Urinary bladder (tissue), 4 donors: ENCODE results near the gene NAGK. TPM values are rescaled to one million over a fixed set of nuclear protein-coding genes. Genes with fewer than 3 reads are reported as not detected.
"Not testable (repeated sequence)": the region's sequence is repeated elsewhere in the genome, so short reads cannot be mapped to it uniquely, and the experiment has no call there.

Experiments
- DNase-seq: peaks from one replicate; pipeline ENCODE4 v3.0.0-alpha.2; 2015; ENCODE audit errors: extremely low spot score
- H3K27ac ChIP-seq: one replicate; pipeline ENCODE4 v1.5.1; 2013; ENCODE audit warnings: low read depth, mild to moderate bottlenecking, moderate library complexity
- H3K36me3 ChIP-seq: one replicate; pipeline ENCODE4 v1.6.1; 2013; ENCODE audit warnings: mild to moderate bottlenecking, moderate library complexity; ENCODE audit not compliant: insufficient read depth
- H3K4me1 ChIP-seq: one replicate; pipeline ENCODE4 v1.6.1; 2013; ENCODE audit warnings: mild to moderate bottlenecking, moderate library complexity; ENCODE audit not compliant: insufficient read depth
- H3K4me3 ChIP-seq: one replicate; pipeline ENCODE4 v1.5.1; 2013; ENCODE audit warnings: low read depth, low read length
- WGBS: extraction: QIAGEN DNeasy Blood & Tissue Kit; methylation state at CpG from one replicate; pipeline ENCODE4 v1.1.7; 2013; 5-methylcytosine and 5-hydroxymethylcytosine counted together
- polyA plus RNA-seq: library from polyadenylated mRNA; stranded (reverse); fragments of 200-250 nt; gene quantifications from one replicate; pipeline ENCODE4 v1.2.3, GENCODE V29; 2013
- total RNA-seq: library from RNA; depleted of rRNA; stranded (reverse); fragments of >200 nt; gene quantifications from one replicate; pipeline ENCODE4 v1.2.3, GENCODE V29; 2014
- donor health status: healthy with polysubstance abuse.
- donor health status: healthy.

NAGK gene
- 41.8 TPM for total RNA-seq
- polyA plus RNA-seq, result 93.8 TPM

DNA sequence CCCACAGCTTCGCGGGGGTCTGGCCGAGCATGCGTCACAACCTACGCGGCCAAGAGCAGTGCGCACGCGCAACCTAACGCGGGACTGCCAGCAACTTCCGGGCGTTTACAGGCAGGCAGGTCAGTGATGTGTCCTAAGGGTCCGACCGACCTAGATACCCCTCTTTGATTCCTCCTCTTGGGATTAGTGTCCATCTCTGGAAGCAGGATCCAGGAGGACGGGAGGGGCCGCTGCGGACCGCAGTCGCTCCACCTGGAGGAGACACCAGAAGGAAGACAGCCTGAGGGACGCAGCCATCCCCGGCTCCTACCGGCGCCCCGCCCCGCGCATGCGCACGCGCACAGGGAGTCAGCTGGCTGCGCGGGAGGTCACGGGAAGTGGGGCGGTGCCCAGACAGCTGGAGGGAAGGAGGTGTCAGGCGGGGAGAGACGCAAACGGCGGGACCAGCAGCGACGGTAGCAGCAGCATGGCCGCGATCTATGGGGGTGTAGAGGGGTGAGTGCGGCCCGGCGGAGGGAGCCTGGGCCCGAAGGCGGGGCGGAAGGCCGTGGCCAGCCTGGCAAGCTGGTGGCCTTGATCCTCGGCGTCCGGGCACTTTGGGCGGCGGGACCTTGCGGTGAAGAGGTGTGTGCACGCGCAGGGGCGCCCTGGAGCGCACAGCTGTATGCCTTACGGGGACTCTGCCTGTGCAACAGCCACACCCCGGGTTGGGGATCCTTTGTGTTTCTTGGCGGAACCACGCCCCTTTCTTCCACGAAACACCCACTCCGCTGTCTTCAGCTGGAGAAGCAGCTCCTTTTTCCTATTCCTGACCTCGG lies at the start of gene NAGK:
Gene NAGK (plus strand): TSS at position 431 of the 818 bp plus-strand sequence. CDS start 36 bp downstream, at position 467.
- peak; percentile 92 for DNase-seq
- Histone ChIP-seq H3K36me3 (no peaks in the 10 kb centered on the region), H3K27ac (peak within 1 kb of the TSS; percentile 94), H3K4me1 (no peaks in the 10 kb centered on the region), H3K4me3 (peak within 1 kb of the TSS; percentile 55)
- WGBS, result under 1% methylated on average over 66 of the region's 66 CpGs

DNA sequence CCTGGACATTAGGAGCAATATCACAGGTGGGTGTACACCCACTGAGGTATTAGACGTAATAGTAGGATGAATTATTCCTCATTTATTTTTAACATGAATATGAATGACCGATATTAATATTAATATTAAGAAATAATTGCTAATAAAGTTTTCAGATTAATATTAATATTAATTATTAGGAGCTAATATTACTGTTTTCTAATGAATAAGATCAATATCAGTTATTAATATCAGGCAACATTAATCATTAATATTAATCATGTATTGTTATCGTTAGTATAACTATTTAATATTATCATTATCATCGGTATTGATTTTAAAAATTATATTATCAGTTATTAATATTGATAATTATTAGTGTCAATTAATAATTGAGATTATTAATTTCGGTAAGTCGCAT lies 48.5 kb upstream of the NAGK start:
- H3K4me3 ChIP-seq, H3K4me1 ChIP-seq, H3K27ac ChIP-seq, H3K36me3 ChIP-seq, DNase-seq: not testable (repeated sequence)
- WGBS, result 86% methylated on average over 6 of the region's 6 CpGs

DNA sequence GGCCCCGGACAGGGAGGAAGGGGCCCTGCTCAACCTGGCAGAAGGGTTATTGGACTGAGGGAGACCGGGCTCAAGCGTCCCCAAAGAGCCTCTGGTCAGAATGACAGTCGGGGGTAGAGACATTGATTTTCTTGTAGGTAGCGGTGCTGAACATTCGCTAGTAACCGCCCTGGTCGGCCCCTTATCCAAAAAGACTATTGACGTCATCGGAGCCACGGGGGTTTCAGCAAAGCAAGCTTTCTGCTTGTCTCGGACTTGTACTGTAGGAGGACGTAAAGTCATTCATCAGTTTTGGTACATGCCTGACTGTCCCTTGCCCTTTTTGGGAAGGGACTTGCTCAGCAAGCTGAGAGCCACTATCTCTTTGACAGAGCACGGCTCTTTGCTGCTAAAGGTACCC lies 47.1 kb upstream of the NAGK start:
- WGBS, result 73% methylated on average over 14 of the region's 14 CpGs
- H3K27ac ChIP-seq, H3K4me1 ChIP-seq, DNase-seq, H3K36me3 ChIP-seq, H3K4me3 ChIP-seq: not testable (repeated sequence)

DNA sequence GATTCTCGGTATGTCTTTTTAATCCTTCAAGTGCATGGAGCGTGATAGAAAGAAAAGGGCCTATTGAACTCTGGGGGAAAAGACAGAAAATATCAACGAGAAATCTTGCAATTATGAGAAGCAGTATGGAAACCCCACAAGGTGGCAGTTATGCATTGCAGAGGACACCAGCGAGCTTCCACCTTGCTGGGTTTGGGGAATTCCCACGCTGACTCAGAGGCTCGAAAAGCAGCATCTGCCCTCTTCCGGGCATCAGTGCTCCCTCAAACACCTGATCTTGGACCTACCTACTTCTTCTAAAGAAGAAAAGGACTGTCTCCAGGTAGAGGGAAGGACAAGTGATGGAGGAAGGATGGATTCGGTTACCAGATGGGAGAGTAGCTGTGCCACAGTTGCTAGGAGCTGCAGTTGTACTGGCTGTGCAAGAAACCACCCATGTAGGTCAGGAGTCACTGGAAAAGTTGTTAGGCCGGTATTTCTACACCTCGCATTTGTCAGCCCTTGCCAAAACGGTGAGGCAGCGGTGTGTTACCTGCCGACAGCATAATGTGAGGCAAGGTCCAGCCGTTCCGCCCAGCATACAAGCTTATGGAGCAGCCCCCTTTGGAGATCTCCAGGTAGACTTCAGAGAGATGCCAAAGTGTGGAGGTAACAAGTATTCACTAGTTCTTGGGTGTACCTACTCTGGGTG lies 44.8 kb upstream of the NAGK start:
- H3K4me3 ChIP-seq, H3K4me1 ChIP-seq, H3K36me3 ChIP-seq: not testable (repeated sequence)
- WGBS, result 59% methylated on average over 15 of the region's 15 CpGs
- H3K27ac ChIP-seq, result peak overlapping the region; percentile 73
- peak; percentile 31 for DNase-seq

DNA sequence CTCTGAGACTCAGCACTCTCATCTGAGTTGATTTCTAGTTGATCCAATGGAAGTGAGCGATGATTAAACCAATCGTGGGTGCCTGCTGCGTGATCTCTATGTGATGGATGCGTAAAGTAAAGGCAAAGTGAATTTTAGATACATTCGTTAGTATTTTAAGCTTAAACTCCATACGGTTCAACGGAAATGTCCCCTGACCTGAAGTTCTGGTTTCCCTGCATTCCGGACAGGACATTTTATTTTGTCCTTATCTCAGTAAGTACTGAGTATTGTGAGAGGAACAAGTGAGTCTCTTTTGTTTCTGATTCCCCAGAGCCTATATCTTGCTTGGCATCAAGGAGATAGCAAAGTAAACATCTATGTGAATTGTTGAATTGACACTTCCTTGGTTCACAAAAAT lies 32.2 kb upstream of the NAGK start:
- H3K27ac ChIP-seq, DNase-seq, H3K36me3 ChIP-seq, H3K4me3 ChIP-seq, H3K4me1 ChIP-seq: not testable (repeated sequence)
- WGBS, result 82% methylated on average over 8 of the region's 8 CpGs

DNA sequence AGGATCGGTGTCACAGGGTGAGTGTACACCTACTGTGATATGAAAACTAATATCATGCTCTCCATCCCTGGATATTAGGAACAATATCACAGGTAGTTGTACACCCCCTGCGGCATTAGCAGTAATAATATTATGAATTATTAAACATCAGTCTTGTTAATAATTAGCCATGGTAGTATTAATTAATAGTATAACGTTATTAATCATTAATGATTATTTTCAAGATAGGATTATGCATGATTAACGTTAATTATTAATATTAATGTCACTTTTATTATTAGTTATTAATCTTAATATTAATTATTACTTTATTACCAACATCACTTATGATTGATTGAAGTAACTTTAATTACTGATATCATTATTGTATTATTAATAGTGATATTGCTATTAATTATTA lies 26.2 kb upstream of the NAGK start:
- no peak overlapping the region for H3K4me3 ChIP-seq
- no peaks in the 10 kb centered on the region for H3K36me3 ChIP-seq
- no peaks in the 10 kb centered on the region for H3K4me1 ChIP-seq
- no peak overlapping the region for H3K27ac ChIP-seq
- 66% methylated on average over 4 of the region's 4 CpGs for WGBS
- DNase-seq, result no peak

DNA sequence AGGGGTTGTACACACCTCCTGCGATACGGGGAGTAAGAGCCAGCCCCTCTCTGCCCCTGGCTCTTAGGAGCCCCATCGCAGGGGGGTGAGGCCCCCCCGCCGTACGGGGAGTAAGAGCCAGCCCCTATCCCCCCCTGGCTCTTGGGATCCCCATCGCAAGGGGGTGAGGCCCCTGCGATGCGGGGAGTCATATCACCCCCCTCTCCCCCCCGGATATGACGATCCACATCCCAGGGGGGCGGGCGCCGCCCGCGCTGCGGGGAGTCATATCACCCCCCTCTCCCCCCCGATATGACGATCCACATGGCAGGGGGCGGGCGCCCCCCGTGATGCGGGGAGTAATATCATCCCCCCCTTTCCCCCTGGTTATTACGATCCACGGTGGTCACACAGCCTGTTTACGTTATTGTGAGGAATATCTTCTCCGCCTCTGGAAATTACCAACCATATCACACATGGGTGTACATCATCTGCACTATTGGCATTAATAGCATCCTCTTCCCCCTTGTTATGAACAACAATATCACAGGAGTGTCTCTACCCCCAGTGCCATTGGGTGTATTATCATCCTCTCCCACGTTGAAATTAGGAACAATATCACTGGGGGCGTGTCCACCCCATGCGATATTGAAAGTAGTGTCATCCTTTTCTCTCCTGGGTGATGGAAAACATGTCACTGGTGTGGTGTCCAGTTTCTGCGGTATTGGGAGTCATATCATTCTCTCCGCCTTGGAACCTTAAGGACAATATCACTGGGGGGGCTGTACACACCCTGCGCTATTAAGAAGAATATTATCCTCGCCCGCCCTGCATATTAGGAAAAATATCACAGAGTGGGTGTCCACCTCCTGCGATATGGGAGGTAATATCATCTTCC lies 24.7 kb upstream of the NAGK start:
- H3K27ac ChIP-seq, result no peak overlapping the region
- no peaks in the 10 kb centered on the region for H3K36me3 ChIP-seq
- no peak overlapping the region for H3K4me3 ChIP-seq
- H3K4me1 ChIP-seq, result no peaks in the 10 kb centered on the region
- 80% methylated on average over 35 of the region's 36 CpGs for WGBS
- no peak for DNase-seq

DNA sequence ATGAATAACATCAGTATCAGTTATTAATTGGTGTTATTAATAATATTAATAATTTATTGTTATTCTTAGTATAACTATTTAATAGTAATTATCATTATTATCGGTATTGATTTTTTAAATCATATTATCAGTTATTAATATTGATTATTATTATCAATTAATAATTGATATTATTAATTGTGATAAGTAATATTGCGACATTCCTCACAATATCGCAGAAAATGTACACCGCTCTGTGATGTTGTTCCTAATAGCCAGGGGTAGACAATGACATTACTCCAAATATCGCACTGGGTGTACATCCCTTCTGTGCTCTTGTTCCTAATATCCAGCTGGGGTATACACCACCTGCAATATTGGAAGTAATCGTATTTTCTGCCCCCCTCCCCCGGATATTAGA lies 23.3 kb upstream of the NAGK start:
- Histone ChIP-seq H3K27ac (no peak overlapping the region), H3K36me3 (no peaks in the 10 kb centered on the region), H3K4me3 (no peak overlapping the region), H3K4me1 (no peaks in the 10 kb centered on the region)
- no peak for DNase-seq
- WGBS, result 90% methylated on average over 7 of the region's 7 CpGs

DNA sequence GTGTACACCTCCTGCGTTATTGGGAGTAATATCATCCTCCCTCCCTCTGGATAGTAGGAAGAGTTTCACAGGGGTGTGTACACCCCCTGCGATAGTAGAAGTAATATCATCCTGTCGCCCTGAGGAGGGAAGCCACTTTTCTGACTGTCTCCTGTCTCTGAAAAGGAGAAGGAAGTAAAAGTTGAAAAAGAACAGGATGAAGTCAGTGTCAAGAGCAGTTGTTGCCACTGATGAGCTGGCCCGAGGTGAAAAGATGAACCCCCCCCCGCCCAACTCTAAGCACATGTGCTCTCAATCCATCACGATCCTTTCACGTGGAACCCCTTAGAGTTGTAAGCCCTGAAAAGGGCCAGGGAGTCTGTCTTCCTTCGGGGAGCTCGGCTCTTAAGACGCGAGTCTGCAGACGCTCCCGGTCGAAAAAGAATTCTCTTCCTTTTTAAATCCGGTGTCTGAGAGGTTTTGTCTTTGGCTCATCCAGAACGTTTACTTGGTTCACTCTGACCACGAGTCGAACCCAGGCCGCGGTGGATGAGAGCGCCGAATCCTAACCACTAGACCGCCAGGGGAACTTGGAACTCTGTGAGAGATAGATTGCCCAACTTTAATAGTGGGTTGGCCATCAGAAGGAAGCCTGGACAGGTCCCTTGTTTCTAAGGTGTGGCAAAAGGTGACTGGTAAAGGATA lies 22.4 kb upstream of the NAGK start:
- no peaks in the 10 kb centered on the region for H3K36me3 ChIP-seq
- no peak overlapping the region for H3K4me3 ChIP-seq
- H3K4me1 ChIP-seq, result no peaks in the 10 kb centered on the region
- no peak for DNase-seq
- no peak overlapping the region for H3K27ac ChIP-seq
- WGBS, result 80% methylated on average over 23 of the region's 23 CpGs

DNA sequence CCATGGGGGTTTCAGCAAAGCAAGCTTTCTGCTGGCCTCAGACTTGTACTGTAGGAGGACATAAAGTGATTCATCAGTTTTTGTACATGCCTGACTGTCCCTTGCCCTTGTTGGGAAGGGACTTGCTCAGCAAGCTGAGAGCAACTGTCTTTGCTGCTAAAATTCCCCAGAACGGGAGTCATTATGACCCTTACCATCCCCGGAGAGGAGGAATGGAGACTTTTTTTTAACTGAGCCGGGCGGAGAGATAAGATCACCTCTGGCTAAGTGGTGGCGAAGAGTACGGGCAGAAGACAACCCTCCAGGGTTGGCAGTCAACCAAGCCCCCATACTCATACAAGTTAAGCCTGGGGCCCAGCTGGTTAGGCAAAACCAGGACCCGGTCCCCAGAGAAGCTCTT lies 20.4 kb upstream of the NAGK start:
- Histone ChIP-seq H3K36me3 (no peaks in the 10 kb centered on the region), H3K27ac (no peak overlapping the region), H3K4me1 (no peaks in the 10 kb centered on the region), H3K4me3 (no peak overlapping the region)
- no peak for DNase-seq
- WGBS, result 60% methylated on average over 7 of the region's 7 CpGs

DNA sequence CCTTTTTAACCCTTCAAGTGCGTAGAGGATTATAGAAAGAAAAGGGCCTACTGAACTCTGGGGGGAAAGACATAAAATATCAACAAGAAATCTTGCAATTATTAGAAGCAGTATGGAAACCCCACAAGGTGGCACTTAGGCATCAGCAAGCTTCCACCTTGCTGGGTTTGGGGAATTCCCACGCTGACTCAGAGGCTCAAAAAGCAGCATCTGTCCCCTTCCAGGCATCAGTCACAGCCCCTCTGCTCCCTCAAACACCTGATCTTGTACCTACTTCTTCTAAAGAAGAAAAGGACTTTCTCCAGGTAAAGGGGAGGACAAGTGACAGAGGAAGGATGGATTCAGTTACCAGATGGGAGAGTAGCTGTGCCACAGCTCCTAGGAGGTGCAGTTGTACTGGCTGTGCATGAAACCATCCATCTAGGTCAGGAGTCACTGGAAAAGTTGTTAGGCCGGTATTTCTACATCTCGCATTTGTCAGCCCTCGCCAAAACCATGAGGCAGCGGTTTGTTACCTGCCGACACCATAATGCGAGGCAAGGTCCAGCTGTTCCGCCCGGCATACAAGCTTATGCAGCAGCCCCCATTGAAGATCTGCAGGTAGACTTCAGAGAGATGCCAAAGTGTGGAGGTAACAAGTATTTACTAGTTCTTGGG lies 18.6 kb upstream of the NAGK start:
- DNase-seq, H3K4me3 ChIP-seq, H3K27ac ChIP-seq, H3K36me3 ChIP-seq, H3K4me1 ChIP-seq: not testable (repeated sequence)
- 82% methylated on average over 10 of the region's 10 CpGs for WGBS

DNA sequence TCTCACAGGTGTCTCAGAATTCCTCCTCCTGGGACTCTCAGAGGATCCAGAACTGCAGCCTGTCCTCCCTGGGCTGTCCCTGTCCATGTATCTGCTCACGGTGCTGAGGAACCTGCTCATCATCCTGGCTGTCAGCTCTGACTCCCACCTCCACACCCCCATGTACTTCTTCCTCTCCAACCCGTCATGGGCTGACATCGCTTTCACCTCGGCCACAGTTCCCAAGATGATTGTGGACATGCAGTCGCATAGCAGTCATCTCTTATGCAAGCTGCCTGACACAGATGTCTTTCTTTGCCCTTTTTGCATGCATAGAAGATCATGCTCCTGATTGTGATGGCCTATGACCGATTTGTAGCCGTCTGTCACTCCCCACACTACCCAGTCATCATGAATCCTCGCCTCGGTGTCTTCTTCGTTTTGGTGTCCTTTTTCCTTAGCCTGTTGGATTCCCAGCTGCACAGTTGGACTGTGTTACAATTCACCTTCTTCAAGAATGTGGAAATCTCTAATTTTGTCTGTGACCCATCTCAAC lies 13.2 kb upstream of the NAGK start:
- H3K4me1 ChIP-seq, DNase-seq, H3K27ac ChIP-seq, H3K4me3 ChIP-seq, H3K36me3 ChIP-seq: not testable (repeated sequence)
- 77% methylated on average over 10 of the region's 10 CpGs for WGBS
